Measurements from ENCODE around the gene MBD5.
"Not testable (repeated sequence)": the region's sequence is repeated elsewhere in the genome, so short reads cannot be mapped to it uniquely, and the experiment has no call there.

Gene MBD5

DNA sequence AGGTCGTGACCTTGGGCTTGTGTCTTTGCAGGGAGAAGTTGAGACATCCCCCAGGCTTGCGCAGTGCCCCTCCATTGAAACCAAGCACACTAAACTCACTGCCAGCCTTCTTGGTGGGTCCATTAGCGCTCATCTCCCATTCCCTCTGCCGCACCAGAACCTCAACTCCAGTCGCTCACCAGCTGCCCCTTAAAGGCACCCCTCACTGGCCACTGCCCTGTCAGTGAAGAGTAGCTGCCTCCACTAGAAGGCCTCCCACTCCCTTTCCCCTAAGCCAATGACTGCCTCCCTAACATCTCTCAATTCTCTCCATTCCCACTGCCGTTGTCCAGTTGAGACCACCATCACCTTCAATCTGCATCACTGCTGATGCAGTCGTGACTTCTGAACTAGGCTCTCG lies 508.9 kb downstream of the MBD5 start:
- DNase-seq, result no peak

GRCh38 chr2:148530350-148530749 lies 509.5 kb downstream of the MBD5 start:
- DNase-seq, result no peak

- no peak for DNase-seq
These were observed 510.3 kb downstream of the MBD5 start for GRCh38 chr2:148531235-148531634.

DNA sequence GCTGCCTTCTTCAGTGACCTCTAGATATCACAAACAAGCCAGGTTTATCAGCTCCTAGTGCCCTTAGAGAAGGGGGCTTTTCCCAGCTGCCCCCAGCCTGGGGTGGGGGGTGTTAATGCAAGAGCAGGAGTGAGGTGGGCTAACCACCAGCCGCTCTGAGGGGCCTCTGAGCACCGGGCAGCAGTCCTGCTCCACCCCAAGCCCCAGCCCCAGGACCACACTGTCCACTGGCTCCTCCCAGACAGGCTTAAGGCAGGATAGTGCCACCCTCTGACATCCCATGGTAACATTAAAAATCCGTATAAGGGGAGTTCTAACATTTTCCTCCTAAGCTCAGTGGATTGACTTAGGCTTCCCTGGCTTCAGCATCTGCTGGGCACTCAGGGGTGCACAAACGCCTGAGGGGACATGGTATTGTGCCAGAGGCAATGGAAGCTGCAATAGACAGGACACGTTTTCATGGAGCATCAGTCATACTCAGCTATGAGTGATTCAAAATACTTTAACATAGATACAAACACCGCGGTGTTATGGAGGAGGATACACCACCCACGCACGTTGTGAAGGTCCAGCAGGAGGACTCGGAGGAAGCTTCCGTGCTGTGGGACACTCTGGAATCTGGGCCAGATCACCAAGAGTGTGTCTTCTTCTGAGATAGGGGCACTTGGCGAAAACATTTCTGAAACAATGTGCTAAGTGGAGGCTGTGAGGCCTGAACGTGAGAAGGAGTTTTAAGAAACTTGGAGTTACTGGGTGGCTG lies 511.0 kb downstream of the MBD5 start:
- no peak for DNase-seq

DNA sequence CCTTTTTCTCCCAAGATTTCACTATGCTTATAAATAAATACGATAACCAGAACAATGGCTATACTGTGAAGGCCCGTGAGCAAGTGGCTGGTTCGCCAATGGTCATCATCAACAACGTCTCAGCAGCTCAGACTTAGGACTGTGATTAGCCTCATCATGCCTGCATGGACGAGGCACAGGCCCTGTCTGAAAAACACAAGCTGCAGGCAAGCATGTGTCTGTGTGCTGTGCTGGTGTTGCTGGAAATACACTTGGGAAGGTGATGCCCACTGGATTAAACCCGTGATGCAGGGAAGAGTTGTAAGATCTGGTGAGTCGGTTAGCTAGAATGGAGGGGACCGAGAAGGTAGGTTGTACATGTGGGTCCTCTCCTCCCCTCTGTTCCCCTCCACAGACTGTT lies 512.1 kb downstream of the MBD5 start:
- DNase-seq, result no peak

DNA sequence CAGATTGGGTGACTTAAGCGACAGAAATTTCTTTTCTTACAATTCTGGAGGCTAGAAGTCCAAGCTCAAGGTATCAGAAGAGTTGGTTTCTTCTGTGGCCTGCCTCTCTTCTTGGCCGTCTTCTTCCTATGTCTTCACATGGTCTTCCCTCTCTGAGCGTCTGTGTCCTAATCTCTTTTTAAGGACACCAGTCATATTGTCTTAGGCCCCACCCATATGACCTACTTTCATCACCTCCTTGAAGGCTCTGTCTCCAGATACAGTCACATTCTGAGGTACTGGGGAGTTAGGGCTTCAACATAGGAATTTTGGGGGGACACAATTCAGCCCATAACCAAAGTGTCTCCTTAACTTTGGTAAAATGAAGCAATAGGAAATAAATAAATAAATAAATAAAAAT lies 512.8 kb downstream of the MBD5 start:
- no peak for DNase-seq

DNA sequence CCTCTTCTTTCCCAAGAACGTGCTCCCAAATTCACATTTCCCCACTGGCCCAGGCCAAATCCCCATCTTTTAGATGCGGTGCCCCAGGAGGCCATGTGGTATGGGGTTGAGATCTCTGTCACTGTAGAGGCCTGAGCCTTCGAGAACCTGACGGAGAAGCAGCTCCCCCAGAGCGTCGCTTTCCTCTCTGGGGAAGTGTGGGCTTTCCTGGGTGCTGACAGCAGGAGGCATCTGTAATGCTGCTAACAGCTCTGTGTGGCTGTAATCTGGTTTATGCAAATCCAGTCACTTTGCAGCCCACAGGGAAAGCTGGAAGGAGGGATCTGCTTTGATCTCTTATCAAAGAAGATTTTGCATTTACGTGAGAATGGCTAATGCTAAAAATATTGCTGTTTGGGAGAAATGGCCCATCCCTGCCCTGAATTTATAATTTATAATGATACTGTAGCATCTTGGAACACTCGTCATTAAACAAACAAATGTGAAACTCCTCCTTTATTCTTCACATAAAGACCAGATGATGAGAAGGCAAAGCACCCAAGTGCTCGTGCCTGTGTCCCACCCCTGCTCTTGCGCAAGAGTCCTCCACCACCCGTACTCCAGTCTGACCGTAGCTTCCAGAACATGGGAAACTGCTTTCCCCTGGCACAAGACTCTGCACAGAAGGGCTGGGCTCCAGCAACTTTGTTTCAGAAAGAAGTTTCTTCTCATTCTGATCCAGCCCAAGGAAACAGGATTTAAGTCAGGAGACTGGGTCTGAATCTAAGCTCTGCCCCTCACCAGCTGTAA lies 513.7 kb downstream of the MBD5 start:
- DNase-seq, result no peak

GRCh38 chr2:148538375-148538774 lies 517.5 kb downstream of the MBD5 start:
- no peak for DNase-seq

GRCh38 chr2:148540022-148540421 lies 519.1 kb downstream of the MBD5 start:
- no peak for DNase-seq

DNA sequence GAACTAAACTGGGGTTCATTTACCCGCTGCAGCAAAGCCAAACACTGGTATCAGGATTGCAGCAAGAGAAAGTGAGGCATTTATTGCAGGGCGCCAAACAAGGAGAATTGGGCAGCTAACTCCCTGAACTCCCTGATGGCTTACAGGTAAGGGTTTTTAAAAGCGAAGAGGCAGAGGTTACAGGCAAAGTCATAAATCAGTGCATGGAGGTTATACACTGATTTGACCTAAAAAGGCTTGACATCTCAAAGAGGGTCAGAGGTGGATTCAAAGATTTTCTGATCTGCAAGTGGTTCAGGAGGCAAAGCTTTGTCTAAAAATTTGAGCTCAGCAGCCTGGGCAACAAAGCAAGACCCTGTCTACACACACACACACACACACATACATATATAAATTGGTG lies 520.9 kb downstream of the MBD5 start:
- DNase-seq, result no peak

DNA sequence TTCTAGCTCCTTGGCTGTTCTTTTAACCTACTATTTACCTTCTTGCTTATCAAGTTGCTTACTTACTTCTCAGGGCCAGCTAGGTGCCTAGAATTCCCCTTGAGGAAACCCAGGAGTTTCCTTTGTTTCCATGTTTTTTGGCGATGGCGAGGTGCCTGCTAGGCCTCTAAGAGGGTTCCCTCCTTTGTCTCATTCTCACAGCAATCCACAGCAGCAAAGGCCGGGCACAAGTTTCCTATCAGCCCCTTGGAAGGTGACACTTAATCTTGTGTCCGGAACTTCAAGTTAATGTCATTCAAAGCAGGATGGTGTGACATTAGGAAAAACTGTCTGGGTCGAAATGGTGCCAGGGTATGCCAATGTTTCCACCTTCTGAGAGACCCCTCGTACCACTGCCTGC lies 521.7 kb downstream of the MBD5 start:
- no peak for DNase-seq

GRCh38 chr2:148543088-148543540 lies 522.2 kb downstream of the MBD5 start:
- DNase-seq, result not testable (repeated sequence)

DNA sequence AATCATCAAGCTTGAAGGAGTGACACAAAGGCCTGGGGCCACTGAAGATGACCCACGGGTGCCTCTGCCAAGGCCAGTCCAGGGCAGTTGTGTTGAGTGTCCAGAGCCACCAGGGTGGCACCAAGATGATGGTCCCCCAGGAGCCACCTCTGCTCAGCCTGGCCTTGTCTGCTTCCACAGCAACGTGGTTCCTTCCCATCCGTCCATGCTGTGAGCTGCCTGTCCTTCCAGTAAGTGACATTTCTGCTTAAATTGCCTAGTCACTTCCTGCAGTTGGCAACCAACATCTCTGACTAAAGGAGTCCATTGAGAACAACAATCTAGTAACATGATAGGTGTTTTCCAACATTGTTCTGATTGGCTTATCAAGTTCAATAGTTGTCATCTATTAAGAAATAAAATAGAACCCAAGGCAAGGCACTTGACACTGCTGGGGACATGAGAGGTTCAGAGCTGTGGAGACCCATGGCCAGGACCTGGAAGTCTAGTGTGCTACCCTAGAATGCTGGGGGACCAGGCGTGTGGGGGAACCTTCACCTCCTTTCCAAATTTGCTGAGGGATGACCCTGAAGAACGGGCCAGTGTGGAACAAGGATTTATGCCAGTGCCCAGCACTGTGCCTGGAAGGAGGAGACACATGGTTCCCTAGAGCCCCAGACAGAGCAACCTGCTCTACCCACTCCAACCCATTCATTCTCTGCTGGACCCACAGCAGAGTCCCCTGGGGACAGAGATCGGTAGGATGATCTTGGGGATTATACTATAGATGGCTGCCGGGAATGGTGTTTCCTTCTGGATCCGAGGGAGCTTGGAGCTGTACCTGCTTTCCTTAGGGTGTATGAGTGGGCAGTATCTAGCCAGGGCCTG lies 524.7 kb downstream of the MBD5 start:
- no peak for DNase-seq

GRCh38 chr2:148546270-148546669 lies 525.4 kb downstream of the MBD5 start:
- no peak for DNase-seq

DNA sequence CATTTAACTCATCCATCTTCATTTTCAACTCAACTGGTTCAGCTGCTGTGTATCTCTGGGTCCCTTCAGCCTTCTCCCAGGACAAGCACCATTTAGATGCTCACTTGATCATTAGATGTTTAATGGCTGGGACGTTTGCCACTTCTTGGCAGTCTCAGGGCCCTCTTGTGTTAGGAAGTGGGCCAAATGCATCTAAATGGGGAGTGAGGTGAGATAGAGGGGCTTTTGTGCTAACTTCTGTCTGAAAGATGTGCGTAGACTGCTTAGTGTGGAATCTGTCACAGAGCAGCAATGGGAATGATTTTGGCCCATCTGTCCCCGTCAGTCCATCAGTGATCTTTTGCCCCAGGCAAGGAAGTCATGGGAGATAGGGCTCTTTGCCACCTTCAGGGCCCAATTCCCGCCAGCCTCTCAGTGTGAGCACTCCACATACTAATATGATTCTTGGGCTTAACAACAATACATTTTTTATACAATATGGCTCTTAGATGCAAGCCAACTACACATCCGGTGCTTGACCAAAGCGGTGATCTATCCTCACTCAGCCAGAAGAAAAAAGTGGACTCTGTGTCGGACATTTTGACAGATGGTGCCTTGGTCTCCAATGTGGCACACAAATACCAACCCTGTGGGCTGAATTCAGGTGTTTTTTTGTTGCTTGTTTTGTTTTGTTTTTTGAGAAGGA lies 528.0 kb downstream of the MBD5 start:
- no peak for DNase-seq

DNA sequence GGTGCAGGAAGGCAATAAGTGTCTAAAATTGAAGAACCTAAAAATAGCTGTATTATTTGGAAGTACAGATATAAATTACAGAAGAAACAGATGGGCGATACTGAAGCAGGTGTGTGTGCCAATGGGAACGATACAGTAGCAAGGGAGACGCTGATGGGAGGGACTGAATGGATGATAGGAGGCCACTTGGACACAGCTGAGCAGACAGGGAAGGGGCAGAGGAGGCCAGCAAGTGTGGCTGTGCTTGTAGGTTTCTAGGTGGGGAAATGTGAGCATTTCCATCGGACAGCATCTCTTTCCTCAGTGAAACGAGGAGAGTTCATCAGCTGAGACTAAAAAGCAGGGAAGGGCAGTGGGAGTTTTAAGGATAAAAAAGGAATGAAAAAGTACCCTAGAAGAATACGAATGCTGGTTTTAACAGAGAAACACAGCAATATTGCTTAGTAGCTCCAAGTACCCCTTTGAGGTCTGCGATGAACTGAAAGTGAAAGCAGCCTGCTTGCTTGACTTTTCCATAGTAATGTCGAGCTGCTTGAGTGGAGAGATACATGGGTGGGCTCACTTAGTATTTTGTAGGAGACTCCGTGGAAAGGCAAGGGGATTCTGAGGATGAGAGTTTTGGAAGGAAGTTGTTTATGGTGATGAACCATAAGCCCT lies 531.9 kb downstream of the MBD5 start:
- DNase-seq, result peak; percentile 28

DNA sequence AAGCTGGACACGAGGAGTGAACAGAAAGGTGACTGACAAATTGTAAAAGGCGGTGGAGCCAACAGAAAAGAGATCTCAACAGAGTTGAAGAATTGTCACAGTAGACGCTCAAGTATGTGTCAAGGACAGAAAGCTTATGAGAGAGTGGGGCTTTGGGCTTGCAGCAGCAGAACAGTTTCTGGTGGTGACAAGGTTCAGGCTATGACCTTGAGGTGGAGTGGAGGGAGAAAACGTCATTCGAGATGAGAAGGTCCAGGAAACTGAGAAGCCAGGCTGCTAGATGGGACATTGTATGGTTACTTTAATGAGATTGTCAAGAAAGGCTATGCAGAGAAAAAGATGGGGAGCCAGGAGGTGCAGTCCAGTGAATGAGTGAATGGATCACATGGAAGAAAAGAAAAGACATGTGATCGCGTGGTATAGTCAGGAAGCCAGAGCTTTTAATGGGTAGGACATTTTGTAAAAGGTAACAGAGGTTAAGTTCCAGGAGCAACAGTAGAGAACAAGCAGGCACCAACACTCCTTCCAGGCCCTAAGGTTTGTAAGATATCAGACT lies 532.5 kb downstream of the MBD5 start:
- DNase-seq, result no peak

- DNase-seq, result no peak
These were observed 533.8 kb downstream of the MBD5 start for GRCh38 chr2:148554459-148555247.

GRCh38 chr2:148555622-148556294 lies 534.9 kb downstream of the MBD5 start:
- DNase-seq, result no peak

GRCh38 chr2:148557844-148558436 lies 537.0 kb downstream of the MBD5 start:
- DNase-seq, result peak; percentile 1
